GM10248 (cell line): Measurements from ENCODE around the gene UGT1A7.

Experiments used
- CTCF ChIA-PET: fragments of 300-600 bp; sonication (Branson Sonifier 250); formaldehyde crosslinking; extraction: SDS; loops from one replicate; lab custom pipeline; 2021; ENCODE audit warnings: antibody characterized with exemption; lab: Yijun Ruan, JAX
- POLR2A ChIA-PET: fragments of 350-650 bp; sonication (Branson Sonifier 250); formaldehyde crosslinking; extraction: SDS; loops from one replicate; lab custom pipeline; 2020; ENCODE audit warnings: antibody characterized with exemption; lab: Yijun Ruan, JAX
- DNase-seq: peaks from one replicate; pipeline ENCODE4 v3.0.0; 2012; ENCODE audit errors: extremely low spot score
- CTCF ChIP-seq: IDR thresholded peaks from 2 replicates; pipeline ENCODE4 v1.5.1; 2012; ENCODE audit warnings: mild to moderate bottlenecking, low read depth; ENCODE audit errors: extremely low read depth, missing control alignments, control extremely low read depth

UGT1A7 gene

GRCh38 chr2:233811087-233811486, 129.4 kb downstream of the UGT1A7 start:
- no peak for DNase-seq
- ChIA-PET POLR2A (no interaction called here), CTCF (no interaction called here)
- TF ChIP-seq CTCF, result no peak

- CTCF ChIA-PET, result no interaction called here
- DNase-seq, result no peak
- no peak for TF ChIP-seq CTCF
- POLR2A ChIA-PET, result no interaction called here
Observed at GRCh38 chr2:233811732-233812131, 130.0 kb downstream of the UGT1A7 start.

- CTCF ChIA-PET, result interaction anchor here (1.3 to 1.5 kb wide), 2 partner anchors 19 to 45 kb away, joined by 3 read pairs; no protein-coding TSS in a partner anchor
- no peak for DNase-seq
- no peak for TF ChIP-seq CTCF
- POLR2A ChIA-PET, result no interaction called here
Observed at GRCh38 chr2:233813236-233814055, 131.7 kb downstream of the UGT1A7 start.

- TF ChIP-seq CTCF, result no peak
- ChIA-PET POLR2A (no interaction called here), CTCF (interaction anchor here (0.9 to 1.3 kb wide), 3 partner anchors 10 to 18 kb away, joined by 3 to 4 read pairs (median 3); no protein-coding TSS in a partner anchor)
- no peak for DNase-seq
Observed at GRCh38 chr2:233814056-233814835, 132.5 kb downstream of the UGT1A7 start.

GRCh38 chr2:233815861-233816260, 134.2 kb downstream of the UGT1A7 start:
- POLR2A ChIA-PET, result no interaction called here
- TF ChIP-seq CTCF, result no peak
- DNase-seq, result no peak
- CTCF ChIA-PET, result no interaction called here

GRCh38 chr2:233816334-233816733, 134.6 kb downstream of the UGT1A7 start:
- ChIA-PET CTCF (no interaction called here), POLR2A (no interaction called here)
- no peak for DNase-seq
- TF ChIP-seq CTCF, result no peak
